Mucosa of descending colon (tissue), 3 donors: ENCODE measurements around the gene THOC5. TPM values are rescaled to one million over a fixed set of nuclear protein-coding genes. Genes with fewer than 3 reads are reported as not detected.

Experiments
- ATAC-seq: fragments of 200-7000 bp; cut with Tn5 transposase; one replicate; pipeline ENCODE4 v1.9.1; 2020; ENCODE audit warnings: mild to moderate bottlenecking, moderate library complexity
- DNase-seq, 3 donors: peaks; one replicate each; pipeline ENCODE4 v3.0.0-alpha.2; 2020
- H3K36me3 ChIP-seq: fragments of 200-600 bp; one replicate; pipeline ENCODE4 v1.8.0; 2021; ENCODE audit warnings: low read depth, mild to moderate bottlenecking
- H3K4me1 ChIP-seq: fragments of 200-600 bp; one replicate; pipeline ENCODE4 v1.8.0; 2021; ENCODE audit warnings: low read depth, mild to moderate bottlenecking
- H3K4me3 ChIP-seq: fragments of 200-600 bp; one replicate; pipeline ENCODE4 v1.8.0; 2021; ENCODE audit warnings: mild to moderate bottlenecking
- H3K9me3 ChIP-seq: fragments of 200-600 bp; one replicate; pipeline ENCODE4 v1.8.0; 2021; ENCODE audit warnings: mild to moderate bottlenecking
- intact Hi-C, 2 donors: fragments of 100-400 bp; cut with DNase I in 1 of 2; cut with micrococcal nuclease in 1 of 2; formaldehyde crosslinking; loops; one replicate each; pipeline versions ENCODE4 v1.11.0 to v1.11.1; 2022; cut with DNase I, micrococcal nuclease
- total RNA-seq, 3 donors: library from RNA; stranded (reverse); fragmentation: NEBNext Ultra II Directional in 2 of 3; extraction: Animal tissue kit (Norgen Biotek cat#: 25700) in 2 of 3; gene quantifications; one replicate each; pipeline versions ENCODE4 v1.2.1 to v1.2.4, GENCODE V29; 2021 to 2023
- TF ChIP-seq, protein P1 (sequence below): fragments of 200-600 bp; IDR thresholded peaks from one replicate; pipeline ENCODE4 v1.8.0; 2022; ENCODE audit warnings: antibody characterized with exemption, mild to moderate bottlenecking
- donor health status: DM: no; HTN: no; CAD: no; lungs with moderate emphysema.
- donor health status: DM: no; HTN: no; CAD: no.
- donor health status: DM: no; HTN: yes; CAD: no.

Gene THOC5
- total RNA-seq, 3 donors from 2014 or later, result 26.6 to 70.5 (median 27.3) TPM

DNA sequence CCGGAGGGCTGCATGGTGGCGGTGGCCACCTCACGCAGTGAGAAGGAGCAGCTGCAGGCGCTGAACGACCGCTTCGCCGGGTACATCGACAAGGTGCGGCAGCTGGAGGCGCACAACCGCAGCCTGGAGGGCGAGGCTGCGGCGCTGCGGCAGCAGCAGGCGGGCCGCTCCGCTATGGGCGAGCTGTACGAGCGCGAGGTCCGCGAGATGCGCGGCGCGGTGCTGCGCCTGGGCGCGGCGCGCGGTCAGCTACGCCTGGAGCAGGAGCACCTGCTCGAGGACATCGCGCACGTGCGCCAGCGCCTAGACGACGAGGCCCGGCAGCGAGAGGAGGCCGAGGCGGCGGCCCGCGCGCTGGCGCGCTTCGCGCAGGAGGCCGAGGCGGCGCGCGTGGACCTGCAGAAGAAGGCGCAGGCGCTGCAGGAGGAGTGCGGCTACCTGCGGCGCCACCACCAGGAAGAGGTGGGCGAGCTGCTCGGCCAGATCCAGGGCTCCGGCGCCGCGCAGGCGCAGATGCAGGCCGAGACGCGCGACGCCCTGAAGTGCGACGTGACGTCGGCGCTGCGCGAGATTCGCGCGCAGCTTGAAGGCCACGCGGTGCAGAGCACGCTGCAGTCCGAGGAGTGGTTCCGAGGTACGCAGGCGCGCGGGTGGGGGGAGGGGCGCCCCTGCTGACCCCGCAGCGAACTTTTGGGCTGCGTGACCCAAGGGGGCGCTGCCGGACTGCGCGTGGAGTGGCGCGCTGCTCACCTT, 72.9 kb downstream of the THOC5 start:
- H3K4me1 ChIP-seq, result peaks cover 9% of the 10 kb centered on the region
- H3K36me3 ChIP-seq, result no peaks in the 10 kb centered on the region
- ATAC-seq (peak; percentile 28), DNase-seq (peak in 1 of 3 donors; percentile 31)
- H3K9me3 ChIP-seq, result no peaks in the 10 kb centered on the region
- TF ChIP-seq, protein P1, sequence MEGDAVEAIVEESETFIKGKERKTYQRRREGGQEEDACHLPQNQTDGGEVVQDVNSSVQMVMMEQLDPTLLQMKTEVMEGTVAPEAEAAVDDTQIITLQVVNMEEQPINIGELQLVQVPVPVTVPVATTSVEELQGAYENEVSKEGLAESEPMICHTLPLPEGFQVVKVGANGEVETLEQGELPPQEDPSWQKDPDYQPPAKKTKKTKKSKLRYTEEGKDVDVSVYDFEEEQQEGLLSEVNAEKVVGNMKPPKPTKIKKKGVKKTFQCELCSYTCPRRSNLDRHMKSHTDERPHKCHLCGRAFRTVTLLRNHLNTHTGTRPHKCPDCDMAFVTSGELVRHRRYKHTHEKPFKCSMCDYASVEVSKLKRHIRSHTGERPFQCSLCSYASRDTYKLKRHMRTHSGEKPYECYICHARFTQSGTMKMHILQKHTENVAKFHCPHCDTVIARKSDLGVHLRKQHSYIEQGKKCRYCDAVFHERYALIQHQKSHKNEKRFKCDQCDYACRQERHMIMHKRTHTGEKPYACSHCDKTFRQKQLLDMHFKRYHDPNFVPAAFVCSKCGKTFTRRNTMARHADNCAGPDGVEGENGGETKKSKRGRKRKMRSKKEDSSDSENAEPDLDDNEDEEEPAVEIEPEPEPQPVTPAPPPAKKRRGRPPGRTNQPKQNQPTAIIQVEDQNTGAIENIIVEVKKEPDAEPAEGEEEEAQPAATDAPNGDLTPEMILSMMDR, result no peak
- no peak overlapping the region for H3K4me3 ChIP-seq
- intact Hi-C loops, result no loop called here

DNA sequence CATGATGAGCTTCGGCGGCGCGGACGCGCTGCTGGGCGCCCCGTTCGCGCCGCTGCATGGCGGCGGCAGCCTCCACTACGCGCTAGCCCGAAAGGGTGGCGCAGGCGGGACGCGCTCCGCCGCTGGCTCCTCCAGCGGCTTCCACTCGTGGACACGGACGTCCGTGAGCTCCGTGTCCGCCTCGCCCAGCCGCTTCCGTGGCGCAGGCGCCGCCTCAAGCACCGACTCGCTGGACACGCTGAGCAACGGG, 73.4 kb downstream of the THOC5 start:
- ATAC-seq, result no peak
- intact Hi-C loops, result no loop called here
- Histone ChIP-seq H3K4me3 (no peak overlapping the region), H3K9me3 (no peaks in the 10 kb centered on the region), H3K36me3 (no peaks in the 10 kb centered on the region), H3K4me1 (peaks cover 9% of the 10 kb centered on the region)
- no peak for DNase-seq
- TF ChIP-seq, protein P1, result no peak

DNA sequence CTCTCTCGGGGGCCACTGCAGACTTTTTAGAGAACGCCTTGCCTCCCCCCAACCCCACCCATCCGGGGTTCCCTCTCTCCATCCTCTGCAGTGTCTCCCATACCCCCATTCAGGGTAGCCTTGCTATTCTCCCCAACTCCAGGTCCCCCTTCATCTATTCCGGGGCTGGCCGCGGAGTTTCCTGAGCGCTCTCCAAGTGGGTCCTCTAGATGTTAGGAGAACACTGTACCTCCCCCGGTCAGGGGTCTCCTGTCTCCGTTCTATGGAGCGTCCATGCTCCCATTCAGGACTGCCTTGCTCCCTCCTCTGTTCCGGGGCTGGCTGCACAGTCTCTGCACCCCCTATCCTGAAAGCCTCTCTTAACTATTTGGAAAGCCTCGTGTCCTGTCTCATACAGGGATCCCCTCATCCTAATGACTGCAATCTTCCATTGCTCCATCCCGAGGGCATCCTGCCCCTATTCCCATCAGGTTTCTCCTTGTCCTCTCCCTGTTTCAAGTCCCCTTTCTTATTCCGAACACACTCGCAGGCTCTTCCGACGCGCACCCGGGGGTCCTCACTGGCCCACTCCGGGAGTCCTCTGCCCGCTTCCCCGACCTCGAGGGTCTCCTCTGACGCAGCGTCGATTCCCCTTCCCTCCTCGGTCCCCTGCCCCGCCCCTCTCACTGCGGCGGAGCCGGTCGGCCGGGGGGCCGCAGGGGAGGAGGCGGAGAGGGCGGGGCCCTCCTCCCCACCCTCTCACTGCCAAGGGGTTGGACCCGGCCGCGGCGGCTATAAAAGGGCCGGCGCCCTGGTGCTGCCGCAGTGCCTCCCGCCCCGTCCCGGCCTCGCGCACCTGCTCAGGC, 73.9 kb downstream of the THOC5 start, which contains the start of gene NEFH:
TSS of gene NEFH (plus strand) at position 802 of the 845 bp plus-strand sequence. CDS start 45 bp downstream, outside the sequence.
- DNase-seq, result no peak
- peak; percentile 40 for ATAC-seq
- TF ChIP-seq, protein P1, result no peak

DNA sequence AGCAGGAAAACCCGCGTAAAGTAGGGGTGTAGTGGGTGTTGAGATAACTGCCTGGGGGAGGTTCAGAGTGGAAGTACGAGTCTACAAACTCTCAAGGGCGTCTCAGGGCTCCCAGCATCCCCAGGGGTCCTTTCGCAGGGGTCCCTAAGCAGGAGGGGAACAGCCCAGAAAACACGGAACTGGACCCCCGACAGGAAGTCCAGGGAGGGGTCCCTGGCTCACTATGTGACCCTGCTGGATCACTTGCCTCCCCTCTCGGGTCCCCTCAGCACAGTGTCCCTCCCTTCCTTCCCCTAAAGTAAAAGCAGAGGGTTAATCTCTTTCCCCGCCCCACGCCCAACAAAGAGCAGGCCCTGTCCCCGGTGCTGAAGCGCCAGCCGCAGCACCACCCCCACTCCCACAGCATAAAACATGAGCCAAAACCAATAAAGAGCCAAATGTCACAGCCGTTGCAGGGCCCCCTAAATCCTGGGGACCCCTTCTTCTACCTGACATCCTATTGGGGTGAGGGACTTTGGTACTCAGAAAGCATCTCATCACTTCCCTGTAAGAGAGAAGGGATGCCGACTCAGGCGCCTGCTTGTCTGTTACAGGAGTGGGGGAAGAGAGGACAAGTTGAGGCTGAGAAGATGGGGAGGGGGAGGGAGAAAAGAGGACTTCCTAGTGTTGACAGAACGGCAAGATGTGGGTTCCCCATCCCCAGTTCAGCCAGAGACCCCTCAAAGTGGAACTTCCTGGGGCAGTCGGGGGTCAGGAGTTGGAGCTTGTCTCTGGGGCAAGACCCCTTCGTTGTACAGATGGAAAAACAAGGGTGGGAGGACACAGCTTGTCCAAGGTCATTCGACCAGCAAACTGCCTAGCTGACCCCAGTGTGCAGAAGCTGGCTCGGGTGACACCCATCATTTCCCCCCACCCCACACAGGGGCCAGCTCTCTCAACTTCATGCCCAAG, 75.0 kb downstream of the THOC5 start:
- H3K4me1 ChIP-seq, result peaks cover 9% of the 10 kb centered on the region
- H3K36me3 ChIP-seq, result no peaks in the 10 kb centered on the region
- H3K9me3 ChIP-seq, result no peaks in the 10 kb centered on the region
- intact Hi-C loops, result no loop called here
- DNase-seq, result no peak
- ATAC-seq, result no peak
- TF ChIP-seq, protein P1, result no peak
- no peak overlapping the region for H3K4me3 ChIP-seq

More for the DNA sequence above, 73.9 kb downstream of the THOC5 start, which contains the start of gene NEFH:
- Histone ChIP-seq H3K4me1 (peaks cover 9% of the 10 kb centered on the region), H3K4me3 (no peak within 1 kb of the TSS), H3K36me3 (no peaks in the 10 kb centered on the region), H3K9me3 (no peaks in the 10 kb centered on the region)
- intact Hi-C loops, result no loop called here

DNA sequence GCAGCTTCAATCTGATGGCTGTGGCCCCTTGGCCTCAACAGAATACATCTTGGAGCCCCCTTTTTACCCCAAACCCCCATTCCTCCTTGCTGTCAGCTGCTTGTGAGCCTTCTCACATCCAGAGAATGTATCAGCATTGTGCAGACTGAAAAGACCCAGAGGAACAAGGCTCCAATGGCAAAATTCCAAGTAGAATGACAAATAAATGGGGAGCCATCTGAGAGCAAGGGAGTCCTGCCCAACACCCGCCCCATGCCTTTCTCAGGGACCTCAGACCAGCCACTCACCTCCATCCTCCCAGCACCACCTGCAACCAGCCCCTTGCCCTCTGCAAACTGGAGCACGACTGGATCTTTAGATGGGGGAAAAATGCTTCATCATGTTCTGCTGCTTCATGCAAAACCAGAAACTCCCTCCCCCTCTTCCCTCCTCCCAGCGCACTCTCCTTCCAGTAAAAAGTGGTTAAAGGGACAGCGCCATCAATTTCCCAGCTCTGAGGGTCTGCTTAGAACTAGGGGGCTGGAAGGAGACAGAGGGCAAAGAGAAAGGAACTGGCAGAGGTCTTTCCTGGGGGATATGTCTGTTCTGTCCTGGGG, 75.7 kb downstream of the THOC5 start:
- TF ChIP-seq, protein P1, result no peak
- no peak overlapping the region for H3K4me3 ChIP-seq
- H3K4me1 ChIP-seq, result peaks cover 9% of the 10 kb centered on the region
- no peaks in the 10 kb centered on the region for H3K36me3 ChIP-seq
- no peak for DNase-seq
- intact Hi-C loops, result no loop called here
- no peaks in the 10 kb centered on the region for H3K9me3 ChIP-seq
- no peak for ATAC-seq
